Smooth muscle cell of the brain vasculature (primary cell): ENCODE results near the gene FAM200B.

Experiments used
- DNase-seq: peaks from one replicate; pipeline ENCODE4 v3.0.0-alpha.2; 2012; ENCODE audit warnings: low read depth, low spot score

Gene FAM200B

GRCh38 chr4:15681372-15682241, at the start of gene FAM200B:
Gene FAM200B (plus strand): TSS chr4:15681827. CDS start chr4:15686978, 5,151 bp downstream.
- peak; percentile 96 for DNase-seq

GRCh38 chr4:15636818-15637217, 44.8 kb upstream of the FAM200B start:
- no peak for DNase-seq

- DNase-seq = no peak
These were observed 43.2 kb upstream of the FAM200B start for GRCh38 chr4:15638418-15638817.

GRCh38 chr4:15648600-15648999, 33.0 kb upstream of the FAM200B start:
- no peak for DNase-seq

- no peak for DNase-seq
These were observed 31.6 kb upstream of the FAM200B start for GRCh38 chr4:15649914-15650545.

GRCh38 chr4:15651676-15652075, 30.0 kb upstream of the FAM200B start:
- no peak for DNase-seq

GRCh38 chr4:15652191-15652590, 29.4 kb upstream of the FAM200B start:
- DNase-seq = no peak

- no peak for DNase-seq
These were observed 28.8 kb upstream of the FAM200B start for GRCh38 chr4:15652841-15653240.

- no peak for DNase-seq
These were observed 28.2 kb upstream of the FAM200B start for GRCh38 chr4:15653420-15653819.

- DNase-seq = no peak
These were observed 27.6 kb upstream of the FAM200B start for GRCh38 chr4:15653864-15654592.

- no peak for DNase-seq
These were observed 26.9 kb upstream of the FAM200B start for GRCh38 chr4:15654593-15655222.

GRCh38 chr4:15655223-15656037, 26.2 kb upstream of the FAM200B start, which contains the start of gene FBXL5:
Gene FBXL5 (minus strand): TSS chr4:15655357. CDS start chr4:15655287, 70 bp downstream.
- DNase-seq = peak; percentile 65

GRCh38 chr4:15656038-15656470, 25.6 kb upstream of the FAM200B start:
- DNase-seq = no peak

- no peak for DNase-seq
These were observed 24.3 kb upstream of the FAM200B start for GRCh38 chr4:15657366-15657765.

- DNase-seq = no peak
These were observed 23.4 kb upstream of the FAM200B start for GRCh38 chr4:15658136-15658770.

GRCh38 chr4:15658781-15659180, 22.8 kb upstream of the FAM200B start:
- no peak for DNase-seq

GRCh38 chr4:15659768-15660570, 21.7 kb upstream of the FAM200B start:
- DNase-seq = no peak

GRCh38 chr4:15665753-15666365, 15.8 kb upstream of the FAM200B start:
- DNase-seq = no peak

- no peak for DNase-seq
These were observed 14.6 kb upstream of the FAM200B start for GRCh38 chr4:15667006-15667405.
